ENCODE measurements around the gene TBXAS1. TPM values are rescaled to one million over a fixed set of nuclear protein-coding genes. Genes with fewer than 3 reads are reported as not detected.
"Not testable (repeated sequence)": the region's sequence is repeated elsewhere in the genome, so short reads cannot be mapped to it uniquely, and the experiment has no call there.

The TBXAS1 gene
- total and polyA plus RNA-seq, 2 of the 8 experiments (the other 6 are each of a cell fraction or from before 2014, with no cell fraction given), result 0.86 to 2.1 TPM

GRCh38 chr7:139837291-139837690 is 8.2 kb downstream of the TBXAS1 start:
- H3K4me2 ChIP-seq (ENCODE audit: insufficient read depth in 1 of 2, low read depth in 2 of 2, low read length in 2 of 2); H4K5ac ChIP-seq (ENCODE audit: insufficient read length, low read depth, low read length); H4K8ac ChIP-seq (ENCODE audit: extremely low read depth, insufficient read depth, low read length); H3K23me2 ChIP-seq (ENCODE audit: low read depth, low read length); H3K9ac ChIP-seq (replicated peaks in 1 of 4; ENCODE audit: extremely low read depth in 1 of 4, low read depth in 3 of 4, low read length in 3 of 4); H2AK5ac ChIP-seq (ENCODE audit: low read depth, low read length); H2AFZ ChIP-seq (ENCODE audit: low read length); H3K79me1 ChIP-seq (ENCODE audit: low read depth, low read length); CTCF ChIA-PET (ENCODE audit: partially characterized antibody); POLR2A ChIA-PET (ENCODE audit: partially characterized antibody); H3K79me2 ChIP-seq (ENCODE audit: control insufficient read depth in 1 of 2, insufficient read depth in 2 of 2, low read length in 2 of 2); FAIRE-seq; H4K20me1 ChIP-seq (replicated peaks in 1 of 2; ENCODE audit: control insufficient read depth in 1 of 2, insufficient read depth in 2 of 2, low read length in 2 of 2); H3K4ac ChIP-seq (replicated peaks; ENCODE audit: insufficient read length, low read depth, low read length); H2BK15ac ChIP-seq (ENCODE audit: low read length); H4K91ac ChIP-seq (replicated peaks; ENCODE audit: insufficient read length, low read length); H2BK120ac ChIP-seq (replicated peaks; ENCODE audit: low read depth, low read length); H3K36me3 ChIP-seq (ENCODE audit: control insufficient read depth in 2 of 4, insufficient read depth in 4 of 4, low read length in 3 of 4); H3K27me3 ChIP-seq (replicated peaks in 1 of 4; ENCODE audit: control insufficient read depth in 3 of 4, extremely low read depth in 1 of 4, insufficient read depth in 3 of 4, low read length in 3 of 4); H3K9me3 ChIP-seq (ENCODE audit: insufficient read depth in 2 of 2, low read depth in 1 of 2, low read length in 1 of 2); H3K4me1 ChIP-seq (replicated peaks in 1 of 4; ENCODE audit: control insufficient read depth in 3 of 4, insufficient read depth in 4 of 4, low read length in 3 of 4); H2BK5ac ChIP-seq (ENCODE audit: low read depth, low read length); H3K18ac ChIP-seq (ENCODE audit: extremely low read depth, low read length); DNase-seq (ENCODE audit: low read depth in 1 of 2, low spot score in 2 of 2); H3K56ac ChIP-seq (replicated peaks; ENCODE audit: insufficient read length, low read depth, low read length); H3K4me3 ChIP-seq (ENCODE audit: extremely low read depth in 1 of 4, insufficient read depth in 2 of 4, low read depth in 3 of 4, low read length in 4 of 4); H2BK12ac ChIP-seq (ENCODE audit: low read depth, low read length); H3K23ac ChIP-seq (ENCODE audit: insufficient read length); H2BK20ac ChIP-seq (ENCODE audit: low read length); H3K14ac ChIP-seq (ENCODE audit: insufficient read length); H3K27ac ChIP-seq (ENCODE audit: low read depth, low read length): not testable (repeated sequence)
- WGBS, 2 experiments (ENCODE audit: extremely low coverage in 1 of 2, insufficient coverage in 1 of 2, insufficient read length in 1 of 2, insufficient replicate concordance in 2 of 2, low coverage in 1 of 2, low lambda C conversion rate in 2 of 2, missing lambda C conversion rate in 1 of 2), result 83% methylated on average over 4 of the region's 4 CpGs; no CpG with 5 or more reads in 1 of the 2 experiments

Measured in H1 (cell line).